HCT116 (cell line): ENCODE results near the gene CD74. TPM values are rescaled to one million over a fixed set of nuclear protein-coding genes. Genes with fewer than 3 reads are reported as not detected.

Experiments used
- ATAC-seq: fragments of 200-7000 bp; cut with Tn5 transposase; 2 replicates; pipeline ENCODE4 v1.9.1; 2020; ENCODE audit warnings: mild to moderate bottlenecking, moderate library complexity
- BruUV-seq: library from RNA; stranded (reverse); fragments of 400-500 nt; replicated peaks from 2 replicates; lab custom pipeline; 2021; lab: Mats Ljungman, UMichigan
- CTCF ChIA-PET: fragments of 300-600 bp; sonication (Branson Sonifier 250); formaldehyde crosslinking; loops from one replicate; lab custom pipeline; 2021; ENCODE audit warnings: antibody characterized with exemption; lab: Charles Lee
- POLR2A ChIA-PET: fragments of 300-600, 350-600 bp; sonication (Branson Sonifier 250); formaldehyde crosslinking; loops from one replicate; lab custom pipeline; 2021; ENCODE audit warnings: antibody characterized with exemption; lab: Charles Lee
- RAD21 ChIA-PET, 2 experiments: fragments of 300-600 bp; sonication (Branson Sonifier 250); formaldehyde crosslinking; loops; one replicate each; lab custom pipeline; 2023; ENCODE audit warnings: low total read pairs in 2 of 2; ENCODE audit not compliant: uncharacterized antibody in 2 of 2, unreplicated experiment in 2 of 2, low non-redundant PET in 1 of 2; lab: Charles Lee
- DNase-seq: peaks from one replicate; pipeline ENCODE4 v3.0.0-alpha.2; 2010; ENCODE audit warnings: low read depth, low spot score
- H2AFZ ChIP-seq: fragments of 200-600 bp; shearing (Covaris generic), sonication (generic); 2 replicates; pipeline ENCODE4 v1.6.1; 2017; ENCODE audit warnings: low read depth, mixed run types, mixed read lengths, antibody characterized with exemption, low read length; ENCODE audit not compliant: poor library complexity, severe bottlenecking
- H3K27ac ChIP-seq: 2 replicates; pipeline ENCODE4 v1.5.1; 2012; ENCODE audit warnings: low read depth, low read length
- H3K27me3 ChIP-seq: fragments of 200-600 bp; sonication (generic); 2 replicates; pipeline ENCODE4 v1.6.1; 2016; ENCODE audit warnings: mixed run types, low read length, mixed read lengths; ENCODE audit not compliant: insufficient read depth
- H3K36me3 ChIP-seq, 2 experiments: fragments of 200-500 bp in 1 of 2; fragments of 200-600 bp in 1 of 2; sonication (Bioruptor generic) in 1 of 2; sonication (generic) in 1 of 2; 2 replicates each; pipeline versions ENCODE4 v1.5.1 to v1.6.1; 2014 to 2016; ENCODE audit warnings: low read length in 2 of 2, inconsistent platforms in 1 of 2, mixed read lengths in 1 of 2, mixed run types in 1 of 2; ENCODE audit not compliant: insufficient read depth in 2 of 2, control insufficient read depth in 1 of 2
- H3K4me1 ChIP-seq, 2 experiments: fragments of 200-600 bp in 1 of 2; sonication (generic) in 1 of 2; 2 replicates each; pipeline versions ENCODE4 v1.5.1 to v1.6.1; 2012 to 2017; ENCODE audit warnings: low read length in 2 of 2, inconsistent platforms in 1 of 2, mild to moderate bottlenecking in 1 of 2, mixed read lengths in 1 of 2, mixed run types in 1 of 2, moderate library complexity in 1 of 2; ENCODE audit not compliant: insufficient read depth in 2 of 2, control insufficient read depth in 1 of 2
- H3K4me2 ChIP-seq: fragments of 200-600 bp; sonication (generic); 2 replicates; pipeline ENCODE4 v1.6.1; 2017; ENCODE audit warnings: mixed run types, low read length, mixed read lengths
- H3K4me3 ChIP-seq, 2 experiments: fragments of 200-600 bp in 1 of 2; sonication (generic) in 1 of 2; replicated peaks in 1 of 2; 2 replicates each; pipeline ENCODE4 v1.5.1; 2011 to 2016; ENCODE audit warnings: low read length in 2 of 2, control low read depth in 1 of 2, low read depth in 1 of 2, mild to moderate bottlenecking in 1 of 2, mixed read lengths in 1 of 2, mixed run types in 1 of 2
- H3K79me2 ChIP-seq: fragments of 200-600 bp; sonication (generic); 2 replicates; pipeline ENCODE4 v1.6.1; 2017; ENCODE audit warnings: mild to moderate bottlenecking, mixed run types, low read length, moderate library complexity, mixed read lengths; ENCODE audit not compliant: insufficient read depth
- H3K9ac ChIP-seq: fragments of 200-600 bp; sonication (generic); 2 replicates; pipeline ENCODE4 v1.6.1; 2016; ENCODE audit warnings: low read length, mixed read lengths
- H3K9me2 ChIP-seq: fragments of 200-600 bp; sonication (generic), shearing (Covaris generic); 2 replicates; pipeline ENCODE4 v1.6.1; 2017; ENCODE audit warnings: mixed run types, mild to moderate bottlenecking, moderate library complexity; ENCODE audit not compliant: insufficient read depth
- H3K9me3 ChIP-seq, 2 experiments: fragments of 200-500 bp in 1 of 2; fragments of 200-600 bp in 1 of 2; sonication (Bioruptor generic) in 1 of 2; sonication (generic) in 1 of 2; 2 replicates each; pipeline ENCODE4 v1.6.1; 2014 to 2017; ENCODE audit warnings: low read length in 2 of 2, mixed read lengths in 2 of 2, inconsistent platforms in 1 of 2, low read depth in 1 of 2, mild to moderate bottlenecking in 1 of 2, mixed run types in 1 of 2, moderate library complexity in 1 of 2; ENCODE audit not compliant: control insufficient read depth in 1 of 2, insufficient read depth in 1 of 2
- H4K20me1 ChIP-seq: fragments of 200-600 bp; sonication (generic), shearing (Covaris generic); 2 replicates; pipeline ENCODE4 v1.6.1; 2017; ENCODE audit warnings: mixed run types, mild to moderate bottlenecking, moderate library complexity; ENCODE audit not compliant: insufficient read depth
- CBX3 ChIP-seq: IDR thresholded peaks from 2 replicates; pipeline ENCODE4 v1.6.1; 2012; ENCODE audit warnings: low read depth
- CEBPB ChIP-seq: IDR thresholded peaks from 2 replicates; pipeline ENCODE4 v1.6.1; 2012; ENCODE audit warnings: low read depth
- EGR1 ChIP-seq: IDR thresholded peaks from 2 replicates; pipeline ENCODE4 v1.6.1; 2012; ENCODE audit warnings: low read depth
- ELF1 ChIP-seq: IDR thresholded peaks from 2 replicates; pipeline ENCODE4 v1.6.1; 2012; ENCODE audit warnings: low read depth, borderline replicate concordance
- EZH2 ChIP-seq: fragments of 200-600 bp; sonication (generic); IDR thresholded peaks from 2 replicates; pipeline ENCODE4 v1.6.1; 2017; ENCODE audit warnings: antibody characterized with exemption, mixed run types
- FOSL1 ChIP-seq: IDR thresholded peaks from 2 replicates; pipeline ENCODE4 v1.6.1; 2012; ENCODE audit warnings: low read depth
- JUND ChIP-seq: IDR thresholded peaks from 2 replicates; pipeline ENCODE4 v1.6.1; 2012
- MAX ChIP-seq: IDR thresholded peaks from 2 replicates; pipeline ENCODE4 v1.6.1; 2012
- SIN3A ChIP-seq: IDR thresholded peaks from 2 replicates; pipeline ENCODE4 v1.6.1; 2012; ENCODE audit warnings: low read depth
- SP1 ChIP-seq: IDR thresholded peaks from 2 replicates; pipeline ENCODE4 v1.6.1; 2012; ENCODE audit warnings: low read depth
- TCF7L2 ChIP-seq: IDR thresholded peaks from 2 replicates; pipeline ENCODE4 v1.7.0; 2011; ENCODE audit warnings: borderline replicate concordance, inconsistent platforms; ENCODE audit not compliant: insufficient read depth, insufficient read length; ENCODE audit errors: extremely low read depth
- YY1 ChIP-seq: IDR thresholded peaks from 2 replicates; pipeline ENCODE4 v1.6.1; 2011; ENCODE audit warnings: low read length, low read depth, moderate library complexity, mild to moderate bottlenecking; ENCODE audit not compliant: insufficient replicate concordance; ENCODE audit errors: extremely low read depth
- intact Hi-C: fragments of 100-400 bp; cut with micrococcal nuclease; formaldehyde crosslinking; loops from 2 replicates; pipeline ENCODE4 v1.10.0; 2022
- total RNA-seq: library from RNA; stranded (reverse); gene quantifications from one replicate; pipeline ENCODE4 v1.2.1, GENCODE V29; 2021; ENCODE audit not compliant: unreplicated experiment
- TF ChIP-seq, protein P1 (sequence below), 3 experiments: fragments of 200-600 bp in 1 of 3; sonication (generic) in 1 of 3; IDR thresholded peaks in 2 of 3; conservative IDR thresholded peaks in 1 of 3; 2 replicates each; pipeline ENCODE4 v1.5.1; 2012 to 2017; ENCODE audit warnings: low read depth in 2 of 3, low read length in 2 of 3, antibody characterized with exemption in 1 of 3, borderline replicate concordance in 1 of 3, control low read depth in 1 of 3, mild to moderate bottlenecking in 1 of 3, mixed read lengths in 1 of 3, mixed run types in 1 of 3, moderate library complexity in 1 of 3; ENCODE audit not compliant: insufficient read depth in 1 of 3
- TF ChIP-seq, protein P2 (sequence below): IDR thresholded peaks from 2 replicates; pipeline ENCODE4 v1.6.1; 2012; ENCODE audit warnings: low read depth

Gene CD74
- total RNA-seq, 1 experiment from 2014 or later, result 8.9 TPM

DNA sequence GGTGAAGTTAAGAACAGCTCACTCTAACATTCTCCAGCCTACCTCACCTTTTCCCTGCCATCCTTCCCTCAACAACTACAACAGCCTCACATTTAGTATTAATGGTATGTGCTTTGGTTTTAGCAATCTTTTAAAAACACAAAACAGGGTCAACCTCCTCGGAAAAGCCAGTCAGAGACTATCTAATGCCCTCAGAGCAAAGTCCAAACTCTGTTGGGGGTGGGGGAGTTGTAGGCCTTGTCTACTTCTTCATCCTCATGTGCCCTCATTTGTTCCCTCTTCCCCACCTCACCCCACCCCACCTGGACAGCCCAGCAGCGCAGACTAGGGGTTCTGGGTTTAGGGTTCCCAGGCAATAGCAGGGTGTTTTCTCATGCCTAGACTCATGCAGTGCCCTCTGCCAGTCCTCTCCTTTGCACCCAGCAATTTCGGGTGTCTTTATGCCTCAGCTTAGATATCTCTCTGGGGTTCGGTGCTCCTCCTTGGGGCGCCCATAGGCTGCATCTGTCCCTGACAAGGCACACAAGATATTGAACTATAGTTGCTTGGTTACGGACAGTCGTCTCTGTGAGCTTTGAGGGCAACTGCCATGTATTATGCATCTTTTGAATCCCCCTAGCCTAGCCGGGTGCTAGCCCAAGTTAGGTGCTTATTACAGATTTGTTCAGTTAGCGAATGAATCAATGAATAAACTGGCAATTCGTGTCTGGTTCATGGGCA, 56.0 kb downstream of the CD74 start:
- H3K9me3 ChIP-seq, result no peaks in the 10 kb centered on the region
- peaks cover 43% of the 10 kb centered on the region for H3K79me2 ChIP-seq
- POLR2A ChIA-PET, result no interaction called here
- CTCF ChIA-PET, result no interaction called here
- H3K36me3 ChIP-seq, result peaks cover 3 to 22% of the 10 kb centered on the region in 2 experiments; a peak in 3 of 4 replicates
- H3K4me2 ChIP-seq, result peak overlapping the region; percentile 82
- H3K27ac ChIP-seq, result no peak overlapping the region
- peak overlapping the region; percentile 30; the same call in 1 of the 2 replicates for H3K9ac ChIP-seq
- TF ChIP-seq JUND, result no peak
- no peak for TF ChIP-seq EGR1
- TF ChIP-seq SIN3A, result no peak
- no peak for TF ChIP-seq TCF7L2
- no peak for TF ChIP-seq FOSL1
- TF ChIP-seq CEBPB, result no peak
- no peak for TF ChIP-seq EZH2
- no peak for TF ChIP-seq ELF1
- no peak for TF ChIP-seq MAX
- TF ChIP-seq CBX3, result no peak
- TF ChIP-seq, protein P1, sequence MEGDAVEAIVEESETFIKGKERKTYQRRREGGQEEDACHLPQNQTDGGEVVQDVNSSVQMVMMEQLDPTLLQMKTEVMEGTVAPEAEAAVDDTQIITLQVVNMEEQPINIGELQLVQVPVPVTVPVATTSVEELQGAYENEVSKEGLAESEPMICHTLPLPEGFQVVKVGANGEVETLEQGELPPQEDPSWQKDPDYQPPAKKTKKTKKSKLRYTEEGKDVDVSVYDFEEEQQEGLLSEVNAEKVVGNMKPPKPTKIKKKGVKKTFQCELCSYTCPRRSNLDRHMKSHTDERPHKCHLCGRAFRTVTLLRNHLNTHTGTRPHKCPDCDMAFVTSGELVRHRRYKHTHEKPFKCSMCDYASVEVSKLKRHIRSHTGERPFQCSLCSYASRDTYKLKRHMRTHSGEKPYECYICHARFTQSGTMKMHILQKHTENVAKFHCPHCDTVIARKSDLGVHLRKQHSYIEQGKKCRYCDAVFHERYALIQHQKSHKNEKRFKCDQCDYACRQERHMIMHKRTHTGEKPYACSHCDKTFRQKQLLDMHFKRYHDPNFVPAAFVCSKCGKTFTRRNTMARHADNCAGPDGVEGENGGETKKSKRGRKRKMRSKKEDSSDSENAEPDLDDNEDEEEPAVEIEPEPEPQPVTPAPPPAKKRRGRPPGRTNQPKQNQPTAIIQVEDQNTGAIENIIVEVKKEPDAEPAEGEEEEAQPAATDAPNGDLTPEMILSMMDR (IDR thresholded peaks at IDR 0.05 in 2 of 3, conservative IDR thresholded peaks at IDR 0.05 in 1 of 3; ENCODE audit: borderline replicate concordance in 1 of 3, insufficient read depth in 1 of 3, low read depth in 2 of 3, low read length in 2 of 3), result no peak
- no peak for TF ChIP-seq SP1
- no peak for TF ChIP-seq YY1
- TF ChIP-seq, protein P2, sequence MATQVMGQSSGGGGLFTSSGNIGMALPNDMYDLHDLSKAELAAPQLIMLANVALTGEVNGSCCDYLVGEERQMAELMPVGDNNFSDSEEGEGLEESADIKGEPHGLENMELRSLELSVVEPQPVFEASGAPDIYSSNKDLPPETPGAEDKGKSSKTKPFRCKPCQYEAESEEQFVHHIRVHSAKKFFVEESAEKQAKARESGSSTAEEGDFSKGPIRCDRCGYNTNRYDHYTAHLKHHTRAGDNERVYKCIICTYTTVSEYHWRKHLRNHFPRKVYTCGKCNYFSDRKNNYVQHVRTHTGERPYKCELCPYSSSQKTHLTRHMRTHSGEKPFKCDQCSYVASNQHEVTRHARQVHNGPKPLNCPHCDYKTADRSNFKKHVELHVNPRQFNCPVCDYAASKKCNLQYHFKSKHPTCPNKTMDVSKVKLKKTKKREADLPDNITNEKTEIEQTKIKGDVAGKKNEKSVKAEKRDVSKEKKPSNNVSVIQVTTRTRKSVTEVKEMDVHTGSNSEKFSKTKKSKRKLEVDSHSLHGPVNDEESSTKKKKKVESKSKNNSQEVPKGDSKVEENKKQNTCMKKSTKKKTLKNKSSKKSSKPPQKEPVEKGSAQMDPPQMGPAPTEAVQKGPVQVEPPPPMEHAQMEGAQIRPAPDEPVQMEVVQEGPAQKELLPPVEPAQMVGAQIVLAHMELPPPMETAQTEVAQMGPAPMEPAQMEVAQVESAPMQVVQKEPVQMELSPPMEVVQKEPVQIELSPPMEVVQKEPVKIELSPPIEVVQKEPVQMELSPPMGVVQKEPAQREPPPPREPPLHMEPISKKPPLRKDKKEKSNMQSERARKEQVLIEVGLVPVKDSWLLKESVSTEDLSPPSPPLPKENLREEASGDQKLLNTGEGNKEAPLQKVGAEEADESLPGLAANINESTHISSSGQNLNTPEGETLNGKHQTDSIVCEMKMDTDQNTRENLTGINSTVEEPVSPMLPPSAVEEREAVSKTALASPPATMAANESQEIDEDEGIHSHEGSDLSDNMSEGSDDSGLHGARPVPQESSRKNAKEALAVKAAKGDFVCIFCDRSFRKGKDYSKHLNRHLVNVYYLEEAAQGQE, result no peak
- H3K4me3 ChIP-seq, result peak overlapping the region; percentile 31 to 95
- no peaks in the 10 kb centered on the region for H3K9me2 ChIP-seq
- ATAC-seq (no peak), DNase-seq (no peak)
- H3K27me3 ChIP-seq, result no peaks in the 10 kb centered on the region
- no TSS peak for BruUV-seq
- intact Hi-C loops, result loop anchor here (5.0 to 10.0 kb wide), 2 partner anchors 81 to 352 kb away; partner anchors contain the start of genes HMGXB3 and TIGD6
- peak overlapping the region; percentile 74 for H2AFZ ChIP-seq
- RAD21 ChIA-PET, result no interaction called here
- peaks cover 3 to 13% of the 10 kb centered on the region in 2 experiments; a peak in 3 of 4 replicates for H3K4me1 ChIP-seq
- H4K20me1 ChIP-seq, result no peaks in the 10 kb centered on the region
